ENCODE measurements around the gene ELMO1. TPM values are rescaled to one million over a fixed set of nuclear protein-coding genes. Genes with fewer than 3 reads are reported as not detected.

Gene ELMO1
- total and polyA plus RNA-seq, 2 experiments from 2014 or later = 6.5 to 24.9 TPM

DNA sequence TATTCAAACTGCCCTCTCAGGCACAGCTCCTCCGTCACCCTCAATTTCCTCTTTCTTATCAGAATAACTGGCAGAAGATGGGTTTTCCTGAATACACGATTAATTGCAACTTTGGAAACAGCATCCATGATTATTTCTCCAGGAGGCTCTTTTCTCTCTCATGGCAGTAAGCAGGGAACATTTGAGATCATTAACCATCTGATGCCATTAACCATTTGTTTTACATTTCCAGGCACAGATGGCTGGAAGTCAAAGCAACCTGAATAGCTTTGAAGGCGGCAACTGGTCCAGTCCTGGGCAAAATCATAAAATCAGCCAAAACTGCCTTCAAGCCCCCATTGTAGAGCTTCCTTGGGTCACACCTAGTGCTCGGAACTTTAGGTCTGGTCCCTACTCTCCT lies 434.9 kb downstream of the ELMO1 start:
- Histone ChIP-seq H3K4me1 (ENCODE audit: insufficient read depth) (0 out of 2 replicates have a peak, but pooled peaks cover 4% of the 10 kb centered on the region), H3K79me2 (replicated peaks; ENCODE audit: insufficient read depth) (no peaks in the 10 kb centered on the region), H3K9me2 (ENCODE audit: insufficient read depth) (no peaks in the 10 kb centered on the region), H4K20me1 (replicated peaks; ENCODE audit: insufficient read depth) (no peaks in the 10 kb centered on the region), H3K27ac (ENCODE audit: low read depth) (no peak overlapping the region), H3K36me3 (ENCODE audit: insufficient read depth) (no peaks in the 10 kb centered on the region), H3K27me3 (ENCODE audit: insufficient read depth) (no peaks in the 10 kb centered on the region), H3K4me3 (no peak overlapping the region), H3F3A (replicated peaks; ENCODE audit: low read depth) (no peaks in the 10 kb centered on the region), H2AFZ (no peak overlapping the region), H3K4me2 (no peak overlapping the region)
- Mint-ChIP-seq H3K4me1 (no peaks in the 10 kb centered on the region), H3K36me3 (ENCODE audit: low read depth) (no peaks in the 10 kb centered on the region), H3K27ac (no peak overlapping the region), H3K27me3 (ENCODE audit: insufficient read depth, low read depth, poor library complexity) (peaks cover 2% of the 10 kb centered on the region), H3K9me3 (no peaks in the 10 kb centered on the region), H3K4me3 (no peak overlapping the region)
- ATAC-seq = no peak
- no peak for TF ChIP-seq ZNF462 (CRISPR knock-in tag; IDR thresholded peaks at IDR 0.05)
- no peak for TF ChIP-seq STAT1 (IDR thresholded peaks at IDR 0.05; ENCODE audit: unreplicated experiment)
- no peak for TF ChIP-seq EZH2phosphoT487 (IDR thresholded peaks at IDR 0.05; ENCODE audit: unreplicated experiment)
- DNase-seq (ENCODE audit: low spot score) = no peak

GRCh38 chr7:37011151-37011890 lies 437.3 kb downstream of the ELMO1 start:
- Histone ChIP-seq H3K4me2 (no peak overlapping the region), H4K20me1 (replicated peaks; ENCODE audit: insufficient read depth) (no peaks in the 10 kb centered on the region), H3K4me1 (ENCODE audit: insufficient read depth) (0 out of 2 replicates have a peak, but pooled peaks cover 4% of the 10 kb centered on the region), H3K79me2 (replicated peaks; ENCODE audit: insufficient read depth) (no peaks in the 10 kb centered on the region), H3K4me3 (no peak overlapping the region), H3K27me3 (ENCODE audit: insufficient read depth) (no peaks in the 10 kb centered on the region), H3F3A (replicated peaks; ENCODE audit: low read depth) (no peaks in the 10 kb centered on the region), H3K36me3 (ENCODE audit: insufficient read depth) (no peaks in the 10 kb centered on the region), H3K27ac (ENCODE audit: low read depth) (no peak overlapping the region), H2AFZ (no peak overlapping the region), H3K9me2 (ENCODE audit: insufficient read depth) (no peaks in the 10 kb centered on the region)
- Mint-ChIP-seq H3K27me3 (ENCODE audit: insufficient read depth, low read depth, poor library complexity) (peaks cover 2% of the 10 kb centered on the region), H3K36me3 (ENCODE audit: low read depth) (no peaks in the 10 kb centered on the region), H3K4me1 (peaks cover 11% of the 10 kb centered on the region; the same call in 2 of the 3 replicates), H3K4me3 (no peak overlapping the region), H3K27ac (no peak overlapping the region), H3K9me3 (no peaks in the 10 kb centered on the region)
- DNase-seq (ENCODE audit: low spot score) (no peak), ATAC-seq (no peak)
- TF ChIP-seq ZNF114 (CRISPR knock-in tag; IDR thresholded peaks at IDR 0.05) (no peak), REST (IDR thresholded peaks at IDR 0.05; ENCODE audit: unreplicated experiment) (no peak), POLR2AphosphoS5 (IDR thresholded peaks at IDR 0.05; ENCODE audit: low read depth) (no peak)

Measured in GM23338 (cell line).